Measurements from ENCODE around the gene LDB3.

Gene LDB3

DNA sequence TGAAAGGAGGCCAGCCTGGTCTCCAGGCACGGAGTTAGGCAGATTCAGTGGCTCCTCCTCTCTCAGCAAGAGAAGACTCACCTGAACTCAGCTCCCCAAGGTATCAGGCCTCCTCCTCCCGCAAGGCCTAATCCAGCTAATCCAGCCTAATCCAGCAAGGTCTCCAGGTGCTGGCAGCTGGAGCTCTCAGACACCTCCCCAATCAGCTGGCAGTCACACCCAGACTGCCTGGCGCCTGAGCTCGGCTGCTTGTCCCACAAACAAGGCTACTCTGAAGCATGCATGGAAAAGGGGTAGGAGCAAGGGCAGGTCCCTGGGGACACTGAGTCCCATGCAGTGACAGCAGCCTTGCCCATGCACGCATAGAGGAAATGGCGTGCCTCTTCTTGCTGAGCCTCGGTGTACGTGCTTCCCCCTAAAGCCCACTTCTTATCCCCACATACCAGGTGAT lies 17.3 kb upstream of the LDB3 start:
- DNase-seq (ENCODE audit: low read depth): no peak

DNA sequence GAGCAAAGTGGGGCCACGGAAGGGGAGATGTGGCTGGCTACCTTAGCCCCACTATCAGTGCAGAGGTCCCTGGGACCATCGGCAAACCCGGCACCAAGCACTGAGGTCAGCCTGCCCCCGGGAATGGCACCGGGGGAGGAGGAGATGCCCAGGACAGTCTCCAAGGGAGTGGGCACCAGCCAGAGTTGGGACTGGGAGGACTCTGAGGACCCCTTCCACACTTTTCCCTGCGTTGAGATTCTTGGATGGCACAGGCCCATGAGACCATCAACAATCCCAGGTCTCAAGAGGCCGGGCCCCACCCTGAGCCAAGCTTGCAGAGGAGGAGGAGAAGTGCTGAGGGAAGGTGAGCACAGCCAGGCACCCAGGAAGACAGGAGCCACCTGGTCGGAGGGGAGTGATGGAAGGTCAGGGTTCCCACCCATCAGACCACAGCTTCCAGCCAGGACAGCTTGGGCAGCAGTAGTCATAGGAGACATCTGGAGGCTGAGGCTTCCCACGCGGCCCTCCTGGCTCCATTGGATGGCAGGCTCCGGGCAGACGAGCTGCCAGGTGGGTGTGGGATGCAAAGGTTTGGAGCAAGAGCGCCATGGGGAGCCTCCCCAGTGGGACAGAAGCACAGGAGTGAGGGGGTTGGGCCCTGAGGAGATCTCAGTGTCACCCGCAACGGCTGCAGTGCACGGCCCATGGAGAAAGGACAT lies 16.5 kb upstream of the LDB3 start:
- no peak for DNase-seq (ENCODE audit: low read depth)

GRCh38 chr10:86652361-86653202 lies 15.7 kb upstream of the LDB3 start:
- no peak for DNase-seq (ENCODE audit: low read depth)

GRCh38 chr10:86653379-86653778 lies 14.9 kb upstream of the LDB3 start:
- DNase-seq (ENCODE audit: low read depth): no peak

- DNase-seq (ENCODE audit: low read depth): no peak
Measured at GRCh38 chr10:86653987-86654386, 14.3 kb upstream of the LDB3 start.

DNA sequence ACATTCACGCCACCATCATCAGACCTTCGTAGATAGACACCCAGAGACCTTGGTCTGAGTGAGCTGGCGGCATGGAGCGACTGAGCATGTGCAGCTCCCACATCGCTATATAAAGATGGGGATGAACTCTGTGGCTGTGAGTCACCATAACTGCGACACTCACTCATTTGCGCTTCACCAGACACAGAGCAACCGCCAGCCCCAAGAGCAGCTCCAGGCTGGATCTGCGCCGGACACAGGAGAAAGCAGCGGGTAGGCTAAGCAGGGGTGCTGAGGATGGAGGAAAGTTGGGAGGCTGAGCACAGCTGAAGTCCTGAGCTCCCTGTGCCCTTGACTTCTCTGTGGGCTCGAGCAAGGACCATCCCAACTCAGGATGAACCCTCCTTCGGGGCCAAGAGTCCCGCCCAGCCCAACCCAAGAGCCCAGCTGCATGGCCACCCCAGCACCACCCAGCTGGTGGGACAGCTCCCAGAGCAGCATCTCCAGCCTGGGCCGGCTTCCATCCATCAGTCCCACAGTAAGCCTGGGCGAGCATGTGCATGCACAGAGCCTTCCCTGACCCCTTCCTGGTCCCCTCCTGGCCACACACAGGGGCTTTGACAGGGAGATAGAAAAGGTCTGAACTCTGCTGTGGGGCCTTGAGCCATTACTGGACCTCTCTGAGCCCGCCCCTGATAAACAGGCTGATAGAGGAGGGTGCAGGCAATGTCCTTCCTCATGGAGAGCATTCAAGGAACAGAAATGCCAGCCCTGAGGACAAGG lies 13.7 kb upstream of the LDB3 start, which contains the start of gene OPN4:
Gene OPN4, plus strand, starts transcription at position 137 of the 762 bp plus-strand sequence. Its CDS starts 237 bp downstream, at position 374.
- DNase-seq (ENCODE audit: low read depth): peak; percentile 40

DNA sequence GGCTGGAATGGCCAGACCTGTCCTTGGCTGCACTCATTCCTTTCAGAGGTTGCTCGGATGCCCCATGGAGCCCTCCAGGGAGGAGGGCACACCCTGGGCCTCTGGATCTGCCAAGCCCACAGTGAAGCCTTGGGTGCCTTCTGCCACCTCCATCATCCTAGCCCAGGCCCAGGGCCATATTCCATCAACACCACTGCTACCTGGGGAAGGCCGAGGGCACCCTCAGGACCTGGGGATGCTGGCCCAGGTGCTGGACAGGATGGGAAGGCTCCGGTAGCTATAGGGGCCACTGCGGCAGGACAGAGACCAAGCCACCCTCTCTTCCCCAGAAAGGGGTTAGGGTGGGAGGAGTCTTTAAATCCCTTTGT lies 13.2 kb upstream of the LDB3 start:
- no peak for DNase-seq (ENCODE audit: low read depth)

DNA sequence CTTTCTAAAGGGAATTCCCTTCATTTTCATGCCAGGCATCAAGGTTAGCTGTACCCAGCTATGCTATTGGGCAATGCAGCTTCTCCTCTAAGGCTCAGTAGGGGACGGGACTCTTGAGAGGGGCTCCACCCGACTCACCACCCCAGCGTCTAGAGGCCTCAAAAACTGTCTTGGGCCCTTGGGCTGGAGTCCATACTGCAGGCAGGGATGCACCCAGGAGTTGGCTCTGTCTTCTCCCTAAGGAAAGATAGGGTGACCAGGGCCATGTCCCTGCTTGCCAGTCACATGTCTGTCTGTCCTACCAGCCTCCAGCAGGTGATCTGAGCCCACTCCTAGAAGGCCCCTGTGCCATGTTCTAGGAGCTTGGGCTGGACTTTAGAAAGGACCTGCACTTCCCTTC lies 12.7 kb upstream of the LDB3 start:
- DNase-seq (ENCODE audit: low read depth): no peak

GRCh38 chr10:86657011-86657395 lies 11.3 kb upstream of the LDB3 start:
- no peak for DNase-seq (ENCODE audit: low read depth)

GRCh38 chr10:86657396-86658011 lies 10.8 kb upstream of the LDB3 start:
- DNase-seq (ENCODE audit: low read depth): no peak

DNA sequence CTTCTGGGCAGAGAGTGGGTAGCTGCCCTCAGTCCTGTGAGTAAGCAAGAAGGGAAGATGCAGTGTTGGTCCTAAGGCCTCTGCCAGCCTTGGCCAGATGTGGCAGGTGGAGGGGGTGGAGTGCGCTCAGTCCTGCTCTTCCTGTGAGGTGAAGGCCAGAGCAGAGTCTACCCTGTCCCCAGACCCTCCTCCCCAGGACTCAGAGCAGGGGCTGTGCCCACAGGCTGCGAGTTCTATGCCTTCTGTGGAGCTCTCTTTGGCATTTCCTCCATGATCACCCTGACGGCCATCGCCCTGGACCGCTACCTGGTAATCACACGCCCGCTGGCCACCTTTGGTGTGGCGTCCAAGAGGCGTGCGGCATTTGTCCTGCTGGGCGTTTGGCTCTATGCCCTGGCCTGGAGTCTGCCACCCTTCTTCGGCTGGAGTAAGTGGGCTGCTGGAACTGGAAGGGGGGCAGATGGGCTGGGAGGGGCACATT lies 10.0 kb upstream of the LDB3 start:
- DNase-seq (ENCODE audit: low read depth): no peak

DNA sequence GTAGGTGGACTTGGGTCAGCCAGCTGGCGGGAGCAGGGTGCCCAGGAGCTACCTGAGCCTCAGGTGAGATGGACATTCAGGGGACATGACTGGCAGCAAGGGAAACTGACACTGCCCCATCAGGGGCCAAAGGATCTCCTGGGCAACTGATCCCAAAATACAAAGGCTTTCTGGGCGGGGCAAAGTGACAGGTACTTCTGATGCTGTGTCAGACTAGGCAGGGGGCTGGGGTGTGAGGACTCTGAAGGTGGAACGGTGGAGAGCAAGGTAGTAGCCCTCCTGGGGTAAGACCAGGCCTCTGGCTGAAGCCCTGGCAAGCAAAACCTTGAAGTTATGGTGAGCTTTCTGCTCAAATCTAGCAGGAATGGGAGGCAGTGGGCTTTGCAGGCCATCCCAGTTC lies 9.6 kb upstream of the LDB3 start:
- no peak for DNase-seq (ENCODE audit: low read depth)

GRCh38 chr10:86659161-86659691 lies 9.1 kb upstream of the LDB3 start:
- DNase-seq (ENCODE audit: low read depth): no peak

DNA sequence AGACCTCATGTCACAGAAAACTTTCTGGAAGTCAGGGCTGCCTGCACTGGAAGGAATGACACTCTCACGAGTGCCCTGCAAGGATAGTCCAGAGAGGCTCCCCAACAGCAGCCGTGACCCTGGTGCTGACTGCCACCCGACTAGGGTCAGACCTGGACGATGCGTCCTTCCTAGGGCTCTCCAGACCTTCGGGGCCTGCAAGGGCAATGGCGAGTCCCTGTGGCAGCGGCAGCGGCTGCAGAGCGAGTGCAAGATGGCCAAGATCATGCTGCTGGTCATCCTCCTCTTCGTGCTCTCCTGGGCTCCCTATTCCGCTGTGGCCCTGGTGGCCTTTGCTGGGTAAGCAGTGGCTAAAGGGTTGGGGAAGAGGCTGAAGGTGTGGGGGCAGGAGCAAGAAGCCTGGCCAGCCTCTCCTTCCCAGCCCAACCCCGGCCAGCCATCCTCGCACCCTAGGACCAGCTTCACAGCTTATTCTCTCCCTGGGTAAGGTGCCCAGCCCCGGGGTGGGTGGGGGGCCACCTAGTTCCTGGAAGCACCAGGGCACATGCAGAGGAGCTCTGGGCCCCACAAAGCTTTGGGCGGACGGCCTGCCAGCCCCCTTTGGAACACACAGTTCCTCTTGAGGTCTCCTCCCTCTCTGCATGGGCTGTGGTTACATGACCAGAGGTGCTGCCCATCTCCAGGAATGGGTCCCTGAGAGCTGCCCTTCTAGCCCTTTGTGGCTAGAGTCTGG lies 8.4 kb upstream of the LDB3 start:
- no peak for DNase-seq (ENCODE audit: low read depth)

GRCh38 chr10:86661161-86662025 lies 6.9 kb upstream of the LDB3 start:
- peak; percentile 31 for DNase-seq (ENCODE audit: low read depth)

- no peak for DNase-seq (ENCODE audit: low read depth)
Measured at GRCh38 chr10:86662186-86663045, 5.9 kb upstream of the LDB3 start.

DNA sequence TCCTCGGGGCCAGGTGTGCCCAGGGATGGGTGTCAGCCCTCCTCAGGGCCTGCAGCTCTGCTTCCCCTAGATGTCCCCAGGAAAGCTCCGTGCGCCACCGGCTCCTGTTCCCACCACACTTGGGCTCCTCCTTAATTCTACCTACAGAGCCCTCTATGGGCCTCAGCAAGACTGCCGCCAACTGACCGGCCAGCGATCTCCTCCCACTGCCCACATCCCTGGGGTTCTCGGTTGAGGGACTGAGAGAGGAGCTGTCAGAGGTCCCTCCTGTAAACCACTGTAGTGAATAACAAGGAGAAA lies 5.3 kb upstream of the LDB3 start:
- DNase-seq (ENCODE audit: low read depth): no peak

GRCh38 chr10:86663576-86664339 lies 4.6 kb upstream of the LDB3 start:
- no peak for DNase-seq (ENCODE audit: low read depth)

All from iris pigment epithelial cell (primary cell).